ENCODE results near the gene DOCK10.

DNA sequence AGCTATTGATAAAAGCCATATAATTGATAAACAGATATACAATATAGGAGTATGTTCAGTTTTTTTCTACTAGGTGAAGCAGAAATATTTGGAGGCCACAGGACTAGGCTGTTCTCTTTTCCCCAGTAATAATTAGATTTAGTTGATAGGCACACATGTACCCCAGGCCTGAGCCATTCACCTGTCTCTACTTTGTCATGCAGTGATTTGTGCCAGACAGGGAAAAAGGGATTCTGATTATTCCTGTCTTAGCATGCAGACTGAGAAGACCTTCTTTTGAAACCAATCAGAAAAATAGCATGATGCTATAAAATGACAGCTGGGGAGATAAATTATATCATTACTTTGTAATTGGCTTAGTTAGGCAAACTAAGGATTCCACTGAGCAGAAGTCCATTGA lies 94.3 kb downstream of the DOCK10 start:
- TF ChIP-seq ZNF70 (CRISPR knock-in tag; IDR thresholded peaks at IDR 0.05) = no peak
- TF ChIP-seq POU6F1 (CRISPR knock-in tag; IDR thresholded peaks at IDR 0.05; ENCODE audit: borderline replicate concordance, low read depth) = no peak
- TF ChIP-seq ZFP30 (CRISPR knock-in tag; IDR thresholded peaks at IDR 0.05) = no peak
- TF ChIP-seq BACH2 (CRISPR knock-in tag; IDR thresholded peaks at IDR 0.05; ENCODE audit: borderline replicate concordance) = no peak
- no peak for TF ChIP-seq RARB (CRISPR knock-in tag; IDR thresholded peaks at IDR 0.05)
- no peak for TF ChIP-seq CREB5 (CRISPR knock-in tag; IDR thresholded peaks at IDR 0.05; ENCODE audit: low read depth)
- no peak for TF ChIP-seq TSHZ2 (CRISPR knock-in tag; IDR thresholded peaks at IDR 0.05)
- TF ChIP-seq ZFP3 (CRISPR knock-in tag; IDR thresholded peaks at IDR 0.05) = no peak
- TF ChIP-seq PATZ1 (CRISPR knock-in tag; IDR thresholded peaks at IDR 0.05; ENCODE audit: borderline replicate concordance) = no peak
- no peak for TF ChIP-seq ZNF565 (CRISPR knock-in tag; conservative IDR thresholded peaks at IDR 0.05; ENCODE audit: low read depth)
